ENCODE data around the gene MAP1B. TPM values are rescaled to one million over a fixed set of nuclear protein-coding genes. Genes with fewer than 3 reads are reported as not detected.

The MAP1B gene
- total RNA-seq, 1 experiment from 2014 or later = 163 TPM

GRCh38 chr5:72206994-72207393 is 99.7 kb downstream of the MAP1B start:
- H3K4me2 ChIP-seq = no peak overlapping the region
- H3F3A ChIP-seq (ENCODE audit: insufficient read depth, low read depth) = peaks cover 27% of the 10 kb centered on the region; the same call in 1 of the 2 replicates
- H4K20me1 ChIP-seq (ENCODE audit: insufficient read depth) = no peaks in the 10 kb centered on the region
- no peak overlapping the region for H3K27ac ChIP-seq
- DNase-seq = no peak
- H3K79me2 ChIP-seq (ENCODE audit: low read depth) = no peaks in the 10 kb centered on the region
- no peaks in the 10 kb centered on the region for H3K27me3 ChIP-seq (ENCODE audit: insufficient read depth, low read depth)
- TF ChIP-seq EZH2 (IDR thresholded peaks at IDR 0.05; ENCODE audit: low read depth) = no peak
- TF ChIP-seq, protein P1, sequence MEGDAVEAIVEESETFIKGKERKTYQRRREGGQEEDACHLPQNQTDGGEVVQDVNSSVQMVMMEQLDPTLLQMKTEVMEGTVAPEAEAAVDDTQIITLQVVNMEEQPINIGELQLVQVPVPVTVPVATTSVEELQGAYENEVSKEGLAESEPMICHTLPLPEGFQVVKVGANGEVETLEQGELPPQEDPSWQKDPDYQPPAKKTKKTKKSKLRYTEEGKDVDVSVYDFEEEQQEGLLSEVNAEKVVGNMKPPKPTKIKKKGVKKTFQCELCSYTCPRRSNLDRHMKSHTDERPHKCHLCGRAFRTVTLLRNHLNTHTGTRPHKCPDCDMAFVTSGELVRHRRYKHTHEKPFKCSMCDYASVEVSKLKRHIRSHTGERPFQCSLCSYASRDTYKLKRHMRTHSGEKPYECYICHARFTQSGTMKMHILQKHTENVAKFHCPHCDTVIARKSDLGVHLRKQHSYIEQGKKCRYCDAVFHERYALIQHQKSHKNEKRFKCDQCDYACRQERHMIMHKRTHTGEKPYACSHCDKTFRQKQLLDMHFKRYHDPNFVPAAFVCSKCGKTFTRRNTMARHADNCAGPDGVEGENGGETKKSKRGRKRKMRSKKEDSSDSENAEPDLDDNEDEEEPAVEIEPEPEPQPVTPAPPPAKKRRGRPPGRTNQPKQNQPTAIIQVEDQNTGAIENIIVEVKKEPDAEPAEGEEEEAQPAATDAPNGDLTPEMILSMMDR (conservative IDR thresholded peaks at IDR 0.05) = no peak
- no peaks in the 10 kb centered on the region for H3K9me2 ChIP-seq (ENCODE audit: insufficient read depth)
- no peaks in the 10 kb centered on the region for H3K9me3 ChIP-seq (ENCODE audit: insufficient read depth, low read depth)
- intact Hi-C loops (cut with micrococcal nuclease; ENCODE audit: unreplicated experiment) = no loop called here
- no peak overlapping the region for H2AFZ ChIP-seq
- CTCF ChIA-PET = no interaction called here
- peaks cover 20% of the 10 kb centered on the region for H3K36me3 ChIP-seq (ENCODE audit: low read depth)
- H3K4me1 ChIP-seq (replicated peaks; ENCODE audit: insufficient read depth) = peaks cover 28% of the 10 kb centered on the region
- no TSS peak for BruUV-seq (replicated peaks)
- H3K4me3 ChIP-seq = no peak overlapping the region
- POLR2A ChIA-PET (ENCODE audit: unreplicated experiment) = no interaction called here

- peaks cover 19% of the 10 kb centered on the region for H3K36me3 ChIP-seq (ENCODE audit: low read depth)
- CTCF ChIA-PET = interaction anchor here (0.6 kb wide), 1 partner anchor 250 kb away, joined by 3 read pairs; no protein-coding TSS in a partner anchor
- no peak for DNase-seq
- intact Hi-C loops (cut with micrococcal nuclease; ENCODE audit: unreplicated experiment) = no loop called here
- TF ChIP-seq EZH2 (IDR thresholded peaks at IDR 0.05; ENCODE audit: low read depth) = no peak
- TF ChIP-seq, protein P1 (conservative IDR thresholded peaks at IDR 0.05) = no peak
- POLR2A ChIA-PET (ENCODE audit: unreplicated experiment) = no interaction called here
- H3K79me2 ChIP-seq (ENCODE audit: low read depth) = no peaks in the 10 kb centered on the region
- H3K4me3 ChIP-seq = no peak overlapping the region
- no peaks in the 10 kb centered on the region for H3K9me2 ChIP-seq (ENCODE audit: insufficient read depth)
- no peaks in the 10 kb centered on the region for H3K27me3 ChIP-seq (ENCODE audit: insufficient read depth, low read depth)
- no TSS peak for BruUV-seq (replicated peaks)
- H3K4me2 ChIP-seq = no peak overlapping the region
- no peak overlapping the region for H2AFZ ChIP-seq
- no peak overlapping the region for H3K27ac ChIP-seq
- H3F3A ChIP-seq (ENCODE audit: insufficient read depth, low read depth) = peaks cover 31% of the 10 kb centered on the region; the same call in 1 of the 2 replicates
- H3K4me1 ChIP-seq (replicated peaks; ENCODE audit: insufficient read depth) = peaks cover 33% of the 10 kb centered on the region
- H3K9me3 ChIP-seq (ENCODE audit: insufficient read depth, low read depth) = no peaks in the 10 kb centered on the region
- H4K20me1 ChIP-seq (ENCODE audit: insufficient read depth) = no peaks in the 10 kb centered on the region
Measured at GRCh38 chr5:72208324-72208926, 101.2 kb downstream of the MAP1B start.

GRCh38 chr5:72209147-72210115 is 102.2 kb downstream of the MAP1B start:
- peak overlapping the region; percentile 83 for H3K27ac ChIP-seq
- H2AFZ ChIP-seq = no peak overlapping the region
- TF ChIP-seq, protein P1 (conservative IDR thresholded peaks at IDR 0.05) = no peak
- TF ChIP-seq EZH2 (IDR thresholded peaks at IDR 0.05; ENCODE audit: low read depth) = no peak
- ChIA-PET POLR2A (ENCODE audit: unreplicated experiment) (no interaction called here), CTCF (interaction anchor here (0.7 kb wide), 2 partner anchors 23 to 30 kb away, joined by 3 to 4 read pairs; no protein-coding TSS in a partner anchor)
- H3K79me2 ChIP-seq (ENCODE audit: low read depth) = no peaks in the 10 kb centered on the region
- no peaks in the 10 kb centered on the region for H4K20me1 ChIP-seq (ENCODE audit: insufficient read depth)
- H3K36me3 ChIP-seq (ENCODE audit: low read depth) = peaks cover 10% of the 10 kb centered on the region; the same call in 1 of the 2 replicates
- BruUV-seq (replicated peaks) = no TSS peak
- H3F3A ChIP-seq (ENCODE audit: insufficient read depth, low read depth) = peaks cover 34% of the 10 kb centered on the region; the same call in 1 of the 2 replicates
- H3K4me1 ChIP-seq (replicated peaks; ENCODE audit: insufficient read depth) = peaks cover 37% of the 10 kb centered on the region
- no peak overlapping the region for H3K4me3 ChIP-seq
- H3K9me3 ChIP-seq (ENCODE audit: insufficient read depth, low read depth) = no peaks in the 10 kb centered on the region
- no peaks in the 10 kb centered on the region for H3K27me3 ChIP-seq (ENCODE audit: insufficient read depth, low read depth)
- no peak for DNase-seq
- H3K9me2 ChIP-seq (ENCODE audit: insufficient read depth) = no peaks in the 10 kb centered on the region
- peak overlapping the region; percentile 59; the same call in 1 of the 2 replicates for H3K4me2 ChIP-seq
- intact Hi-C loops (cut with micrococcal nuclease; ENCODE audit: unreplicated experiment) = loop anchor here (2.0 to 5.0 kb wide), 2 partner anchors 38 to 59 kb away; no protein-coding TSS in a partner anchor
